CD4-positive, alpha-beta T cell treated with Interferon alpha-2 for 1 hour (primary cell): ENCODE measurements around the gene RHOC.

Source experiments
- DNase-seq, 2 donors: peaks; one replicate each; pipeline ENCODE4 v3.0.0-alpha.2; 2020 to 2022

RHOC gene

GRCh38 chr1:112701227-112702066 lies 5.5 kb downstream of the RHOC start:
- DNase-seq, result no peak

DNA sequence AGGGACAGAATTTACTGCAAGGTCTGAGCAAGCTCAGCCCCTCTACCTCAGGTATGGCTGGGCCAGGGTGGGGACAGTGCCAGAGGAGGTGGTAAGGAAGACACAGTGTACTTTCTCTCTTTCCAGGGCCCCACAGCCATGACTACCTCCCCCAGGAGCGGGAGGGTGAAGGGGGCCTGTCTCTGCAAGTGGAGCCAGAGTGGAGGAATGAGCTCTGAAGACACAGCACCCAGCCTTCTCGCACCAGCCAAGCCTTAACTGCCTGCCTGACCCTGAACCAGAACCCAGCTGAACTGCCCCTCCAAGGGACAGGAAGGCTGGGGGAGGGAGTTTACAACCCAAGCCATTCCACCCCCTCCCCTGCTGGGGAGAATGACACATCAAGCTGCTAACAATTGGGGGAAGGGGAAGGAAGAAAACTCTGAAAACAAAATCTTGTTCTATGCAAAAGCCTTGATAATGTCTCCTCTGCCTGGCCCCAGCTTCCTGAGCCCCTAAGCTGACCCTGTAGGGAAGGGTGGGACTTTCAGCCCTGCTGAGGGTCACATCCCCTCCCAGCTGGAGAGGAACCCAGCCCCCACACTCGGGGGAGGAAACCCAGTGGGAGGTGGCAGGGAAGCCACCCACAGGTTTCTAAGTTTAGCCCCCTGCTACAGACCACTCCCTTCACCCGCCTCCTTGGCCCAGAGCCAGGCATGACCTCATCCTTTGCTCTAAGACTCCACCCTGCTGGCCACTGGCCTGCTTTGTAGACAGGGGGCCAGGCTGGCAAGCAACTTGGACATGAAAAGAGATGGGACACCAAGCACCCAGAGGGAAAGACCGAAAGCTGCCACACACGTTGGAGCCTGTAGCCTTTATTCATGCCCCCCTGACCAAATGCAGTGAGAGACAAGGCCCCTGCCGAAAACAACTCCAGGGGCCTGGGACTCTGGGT lies 6.4 kb downstream of the RHOC start:
- peak; percentile 74 to 81 for DNase-seq

DNA sequence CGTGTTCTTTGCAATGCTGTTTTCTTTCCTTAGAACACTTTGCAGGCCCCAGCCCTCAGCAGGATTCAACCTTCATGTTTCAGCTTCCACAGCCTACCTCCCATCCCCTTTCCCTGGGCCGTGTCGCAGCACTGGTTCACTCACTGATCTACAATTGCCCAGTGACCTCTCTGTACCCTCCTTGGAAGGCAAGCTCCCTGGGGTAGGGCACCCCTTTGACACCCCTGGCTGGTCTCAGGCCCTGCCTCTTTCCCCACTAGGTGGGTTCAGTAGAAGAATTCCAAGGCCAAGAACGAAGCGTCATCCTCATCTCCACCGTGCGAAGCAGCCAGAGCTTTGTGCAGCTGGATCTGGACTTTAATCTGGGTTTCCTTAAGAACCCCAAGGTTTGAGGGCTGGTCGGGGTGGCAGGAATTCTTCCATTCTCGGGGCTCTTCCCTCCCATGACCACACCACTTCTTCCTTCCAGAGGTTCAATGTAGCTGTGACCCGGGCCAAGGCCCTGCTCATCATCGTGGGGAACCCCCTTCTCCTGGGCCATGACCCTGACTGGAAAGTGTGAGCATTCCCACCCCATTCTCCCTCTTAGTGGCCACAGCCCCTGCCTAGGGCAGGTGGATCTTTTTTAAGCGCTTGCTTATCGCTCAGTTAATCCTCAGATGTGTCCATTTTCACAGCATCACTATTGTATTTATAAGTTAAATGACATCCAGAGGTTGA lies 7.3 kb downstream of the RHOC start:
- no peak for DNase-seq

DNA sequence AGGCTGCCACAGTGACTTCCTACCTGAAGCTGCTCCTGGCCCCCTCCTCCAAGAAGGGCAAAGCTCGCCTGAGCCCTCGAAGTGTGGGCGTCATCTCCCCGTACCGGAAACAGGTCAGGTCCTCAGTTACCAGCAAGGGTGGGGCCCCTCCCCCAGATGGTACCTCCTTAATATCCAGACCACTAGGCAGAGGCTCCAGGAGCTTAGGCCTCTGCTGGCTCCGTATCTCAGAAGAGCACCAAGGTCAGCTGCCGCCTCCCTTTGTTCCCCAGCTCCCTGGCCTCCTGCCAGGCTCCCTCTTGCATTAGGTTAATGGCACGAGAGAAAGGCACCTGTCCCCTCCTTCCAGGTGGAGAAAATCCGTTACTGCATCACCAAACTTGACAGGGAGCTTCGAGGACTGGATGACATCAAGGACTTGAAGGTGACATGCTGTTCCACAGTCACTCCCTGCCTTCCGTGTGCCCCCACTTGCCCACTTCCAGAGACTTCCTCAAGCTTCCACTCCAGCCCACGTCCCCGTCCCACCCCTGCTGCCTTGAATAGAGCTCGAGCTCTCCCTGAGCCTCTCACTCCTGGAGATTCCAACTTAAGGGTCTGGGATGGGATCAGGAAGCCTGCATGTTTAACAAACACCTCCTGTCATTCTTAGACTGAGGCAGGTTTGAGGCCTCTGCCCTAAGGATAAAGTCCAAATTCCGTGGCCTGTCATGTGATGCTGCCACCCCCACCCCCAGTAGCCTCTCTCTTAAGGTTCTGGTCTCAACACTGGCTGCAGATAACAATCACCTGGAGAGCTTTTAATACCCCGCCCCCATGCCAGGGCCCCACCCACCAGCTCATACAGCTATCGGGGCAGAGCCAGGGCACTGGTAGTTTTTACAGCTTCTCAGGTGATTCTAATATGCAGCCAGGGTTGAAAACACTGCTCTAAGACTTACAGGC lies 8.3 kb downstream of the RHOC start:
- no peak for DNase-seq

GRCh38 chr1:112697781-112698201 lies 9.1 kb downstream of the RHOC start:
- no peak for DNase-seq

GRCh38 chr1:112696578-112697314 lies 10.2 kb downstream of the RHOC start:
- DNase-seq, result no peak

DNA sequence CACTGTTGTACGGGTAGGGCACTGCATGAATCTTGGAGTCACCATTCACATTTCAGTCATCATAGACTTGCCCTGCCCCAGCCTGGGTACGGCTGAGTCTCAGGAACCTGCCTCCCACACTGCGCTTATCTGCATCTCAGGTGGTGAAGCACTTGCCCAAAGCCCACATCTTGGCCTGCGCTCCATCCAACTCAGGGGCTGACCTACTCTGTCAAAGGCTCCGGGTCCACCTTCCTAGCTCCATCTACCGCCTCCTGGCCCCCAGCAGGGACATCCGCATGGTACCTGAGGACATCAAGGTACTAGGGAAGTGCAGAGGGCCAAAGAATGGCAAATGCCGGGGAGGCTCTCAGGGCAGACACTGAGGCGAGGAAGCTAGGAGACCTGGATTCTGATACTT lies 11.7 kb downstream of the RHOC start:
- no peak for DNase-seq

- no peak for DNase-seq
These were observed 12.5 kb downstream of the RHOC start for GRCh38 chr1:112694363-112694929.

- no peak for DNase-seq
These were observed 13.1 kb downstream of the RHOC start for GRCh38 chr1:112693821-112694220.

GRCh38 chr1:112692681-112693080 lies 14.2 kb downstream of the RHOC start:
- no peak for DNase-seq

DNA sequence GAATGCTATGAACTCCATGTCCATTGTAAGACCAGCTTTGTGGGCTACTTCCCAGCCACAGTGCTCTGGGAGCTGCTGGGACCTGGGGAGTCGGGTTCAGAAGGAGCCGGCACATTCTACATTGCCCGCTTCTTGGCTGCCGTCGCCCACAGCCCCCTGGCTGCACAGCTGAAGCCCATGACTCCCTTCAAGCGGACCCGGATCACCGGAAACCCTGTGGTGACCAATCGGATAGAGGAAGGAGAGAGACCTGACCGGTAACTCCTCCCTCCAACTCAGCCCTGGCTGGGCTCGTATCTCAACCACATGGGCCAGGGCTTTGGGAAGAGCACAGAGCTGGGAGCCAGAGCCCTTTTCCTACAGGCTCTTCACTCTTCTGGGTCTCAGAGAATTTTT lies 17.1 kb downstream of the RHOC start:
- DNase-seq, result no peak

DNA sequence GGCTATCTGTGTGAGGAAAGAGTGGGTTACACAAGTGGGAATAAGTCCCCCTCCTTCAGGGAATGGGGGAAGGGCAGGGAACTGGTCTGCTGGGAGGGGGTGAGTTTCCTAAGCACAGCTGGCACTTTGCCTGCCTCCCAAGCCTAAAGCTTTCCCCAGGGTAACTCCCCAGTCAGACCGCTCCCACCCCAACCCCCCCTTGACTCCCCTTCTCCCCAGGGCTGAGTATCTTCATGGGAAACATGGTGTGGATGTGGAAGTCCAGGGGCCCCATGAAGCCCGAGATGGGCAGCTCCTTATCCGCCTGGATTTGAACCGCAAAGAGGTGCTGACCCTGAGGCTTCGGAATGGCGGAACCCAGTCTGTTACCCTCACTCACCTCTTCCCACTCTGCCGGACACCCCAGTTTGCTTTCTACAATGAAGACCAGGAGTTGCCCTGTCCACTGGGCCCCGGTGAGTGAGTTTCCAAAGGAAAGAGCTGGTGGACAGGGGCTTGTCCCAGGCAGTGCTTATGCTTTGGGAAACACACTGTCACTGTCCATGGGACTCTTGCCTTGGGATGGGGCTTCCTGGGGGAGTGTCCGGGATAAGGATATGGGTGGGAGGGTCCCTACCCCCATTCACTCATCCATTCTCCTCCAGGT lies 17.6 kb downstream of the RHOC start:
- DNase-seq, result no peak

GRCh38 chr1:112688781-112689193 lies 18.1 kb downstream of the RHOC start:
- no peak for DNase-seq

DNA sequence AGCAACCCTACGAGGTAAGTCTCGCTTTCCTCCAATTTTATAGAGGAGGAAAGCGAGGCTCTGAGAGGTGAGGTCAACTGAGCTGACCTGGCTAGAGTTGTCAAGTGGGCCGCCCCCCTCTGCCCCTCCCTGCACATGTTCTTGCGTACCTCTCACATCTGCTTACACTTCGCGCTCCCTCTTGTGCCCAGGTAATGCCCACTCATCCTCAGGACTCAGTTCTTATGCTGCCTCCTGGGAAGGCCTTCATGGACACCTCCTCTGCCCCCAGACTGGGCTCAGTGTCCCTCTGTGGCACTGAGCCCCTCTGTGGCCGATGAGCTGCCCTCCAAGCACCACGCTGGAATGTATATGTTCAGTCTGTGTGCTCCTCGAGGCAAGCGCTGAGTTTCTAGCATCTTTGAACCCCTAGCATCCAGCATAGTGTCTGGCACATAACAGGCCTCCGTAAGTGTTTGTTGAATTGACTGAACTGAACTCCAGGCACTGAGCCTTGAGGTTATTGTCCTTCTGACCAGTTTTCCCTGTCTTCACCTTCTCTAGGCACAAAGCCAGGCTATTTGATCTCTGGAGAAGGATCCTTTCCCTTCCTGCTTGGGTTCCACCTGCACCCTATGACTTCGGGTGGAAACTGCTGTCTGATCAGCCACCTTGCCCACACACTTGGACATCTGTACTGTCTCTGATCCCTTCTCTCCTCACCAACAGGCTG lies 19.0 kb downstream of the RHOC start:
- DNase-seq, result no peak

DNA sequence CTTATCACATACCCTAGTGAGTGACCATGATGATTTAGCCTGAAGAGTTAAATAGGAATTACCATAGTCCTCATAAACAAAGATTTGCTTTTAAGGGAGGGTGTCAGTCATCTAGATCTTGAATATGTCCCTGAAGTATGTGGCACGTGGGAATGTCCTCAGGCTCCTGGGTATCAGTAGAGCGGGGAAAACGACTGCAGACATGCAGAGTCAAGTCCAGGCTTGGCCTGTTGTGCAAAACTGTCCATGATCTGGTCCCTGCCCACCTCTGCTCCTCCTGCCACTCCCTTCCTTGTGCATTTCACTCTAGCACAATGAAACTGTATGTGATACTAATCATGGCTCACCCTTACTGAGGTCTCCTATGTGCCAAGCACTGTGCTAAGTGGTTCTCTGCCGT lies 19.6 kb downstream of the RHOC start:
- DNase-seq, result no peak

GRCh38 chr1:112686835-112687234 lies 20.1 kb downstream of the RHOC start:
- no peak for DNase-seq

DNA sequence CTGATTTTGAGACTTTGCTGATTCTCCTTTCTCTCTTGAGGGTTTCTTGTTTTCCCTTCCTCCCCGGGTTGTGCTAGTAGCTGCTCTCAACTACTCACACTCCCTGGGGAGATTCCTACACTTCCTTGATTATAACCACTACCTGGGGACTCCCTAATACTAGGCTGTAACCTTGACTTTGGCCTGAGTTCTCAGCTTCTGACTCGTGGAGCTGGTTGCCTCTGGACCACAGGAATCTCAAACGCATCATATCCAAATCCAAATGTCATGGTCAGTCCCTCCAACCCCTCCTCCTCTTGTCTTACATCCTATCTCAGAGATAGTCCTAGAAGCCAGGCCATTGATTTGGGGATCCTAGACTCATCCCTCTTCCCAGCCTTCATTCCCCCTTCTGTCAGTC lies 20.5 kb downstream of the RHOC start:
- no peak for DNase-seq

DNA sequence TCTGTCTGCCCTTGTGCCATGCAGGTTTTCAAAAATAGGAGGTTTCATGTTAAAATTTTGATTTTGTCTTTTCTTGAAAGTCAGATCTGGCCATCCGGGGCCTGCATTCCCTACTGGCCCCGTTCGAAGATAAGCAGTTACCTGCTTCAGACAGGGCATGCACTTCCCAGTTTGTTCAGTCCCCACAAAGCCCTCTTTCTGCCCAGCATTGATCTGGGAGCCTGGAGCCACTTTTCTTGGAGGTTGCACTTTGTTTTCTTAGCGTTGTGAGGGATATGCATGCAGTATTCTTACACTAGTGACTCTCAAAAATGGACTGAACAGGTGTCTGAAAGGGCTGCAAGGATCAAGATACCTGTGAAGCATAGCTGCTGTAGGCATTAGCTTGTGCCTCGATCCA lies 21.0 kb downstream of the RHOC start:
- DNase-seq, result no peak

DNA sequence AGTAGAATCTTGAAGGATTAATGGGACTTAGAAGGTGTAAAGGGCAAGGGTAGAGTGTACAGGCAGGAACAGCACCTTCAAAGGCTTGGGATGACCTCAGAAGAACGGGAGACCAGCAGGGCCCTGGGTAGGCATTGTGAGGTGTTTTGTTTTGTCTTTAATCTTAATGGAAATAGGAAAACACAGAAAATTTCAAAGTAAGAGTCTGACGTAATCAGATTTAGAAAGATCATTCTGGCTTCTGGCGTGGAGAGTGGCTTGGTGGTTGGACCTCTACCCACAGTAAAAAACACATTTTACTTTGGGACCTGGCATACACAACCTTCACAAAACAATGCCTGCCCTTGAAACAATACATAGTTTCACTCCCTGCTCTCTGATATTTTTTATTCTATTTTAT lies 28.3 kb downstream of the RHOC start:
- no peak for DNase-seq

DNA sequence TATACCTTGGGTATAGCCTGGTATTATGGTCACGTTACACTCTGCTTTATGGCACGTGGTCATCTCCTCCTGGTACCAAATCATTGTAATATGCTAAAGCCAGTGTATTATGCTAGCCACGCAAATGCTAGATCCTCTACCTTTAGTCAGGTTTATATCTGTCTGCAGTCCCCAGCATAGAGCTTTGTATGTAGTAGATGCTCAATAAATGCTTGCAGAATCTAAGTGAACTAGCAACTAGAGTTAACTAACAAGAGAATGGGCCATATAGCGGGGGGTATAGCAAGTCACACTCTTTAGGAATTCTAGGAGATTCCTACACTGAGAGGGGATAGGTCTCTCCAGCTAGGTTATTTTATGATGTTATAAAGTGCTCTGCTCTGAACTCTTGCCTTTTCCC lies 29.4 kb downstream of the RHOC start:
- no peak for DNase-seq
